Activated CD4-positive, alpha-beta T cell treated with anti-CD3 and anti-CD28 coated beads, Interleukin-2, amount 10 ng/mL, durations not matched to agents 7 days and 5 days (primary cell): Measurements from ENCODE around the gene EVI2A. TPM values are rescaled to one million over a fixed set of nuclear protein-coding genes. Genes with fewer than 3 reads are reported as not detected.
"Not testable (repeated sequence)": the region's sequence is repeated elsewhere in the genome, so short reads cannot be mapped to it uniquely, and the experiment has no call there.

Experiments used
- CTCF ChIA-PET: fragments of 350-600 bp; sonication (Branson Sonifier 250); formaldehyde crosslinking; loops from one replicate; lab custom pipeline; 2021; ENCODE audit warnings: antibody characterized with exemption; lab: Charles Lee
- POLR2A ChIA-PET: fragments of 350-600 bp; sonication (Branson Sonifier 250); formaldehyde crosslinking; loops from one replicate; lab custom pipeline; 2021; ENCODE audit warnings: antibody characterized with exemption; lab: Charles Lee
- DNase-seq: peaks from one replicate; pipeline ENCODE4 v3.0.0-alpha.2; 2020
- H3K27ac Mint-ChIP-seq: one replicate; pipeline ENCODE4 v1.8.0; 2021; ENCODE audit warnings: mild to moderate bottlenecking, moderate library complexity, mixed read lengths
- H3K27me3 Mint-ChIP-seq: one replicate; pipeline ENCODE4 v1.8.0; 2021; ENCODE audit warnings: mixed read lengths
- H3K36me3 Mint-ChIP-seq: one replicate; pipeline ENCODE4 v1.8.0; 2021; ENCODE audit warnings: low read depth, mixed read lengths
- H3K4me1 Mint-ChIP-seq: one replicate; pipeline ENCODE4 v1.8.0; 2021; ENCODE audit warnings: mixed read lengths
- H3K4me3 Mint-ChIP-seq: one replicate; pipeline ENCODE4 v1.8.0; 2021; ENCODE audit warnings: mild to moderate bottlenecking, moderate library complexity, mixed read lengths
- H3K9me3 Mint-ChIP-seq: one replicate; pipeline ENCODE4 v1.8.0; 2021; ENCODE audit warnings: mixed read lengths
- total RNA-seq, 2 experiments: library from RNA; stranded (reverse); gene quantifications; one replicate each; pipeline ENCODE4 v1.2.3, GENCODE V29; 2021

The EVI2A gene
- total RNA-seq, 2 experiments from 2014 or later: 58.9 to 73.4 TPM

GRCh38 chr17:31291820-31292219 is 29.6 kb downstream of the EVI2A start:
- no peak for DNase-seq
- Mint-ChIP-seq H3K4me3 (no peak overlapping the region), H3K9me3 (no peaks in the 10 kb centered on the region), H3K27me3 (no peaks in the 10 kb centered on the region), H3K4me1 (peaks cover 4% of the 10 kb centered on the region), H3K27ac (no peak overlapping the region), H3K36me3 (peaks cover 5% of the 10 kb centered on the region)
- ChIA-PET POLR2A (no interaction called here), CTCF (no interaction called here)

- no peak overlapping the region for H3K4me3 Mint-ChIP-seq
- no peaks in the 10 kb centered on the region for H3K9me3 Mint-ChIP-seq
- H3K36me3 Mint-ChIP-seq: peaks cover 3% of the 10 kb centered on the region
- ChIA-PET CTCF (interaction anchor here (0.9 kb wide), 1 partner anchor 12 kb away, joined by 3 read pairs; no protein-coding TSS in a partner anchor), POLR2A (no interaction called here)
- DNase-seq: no peak
- H3K4me1 Mint-ChIP-seq: peaks cover 2% of the 10 kb centered on the region
- no peaks in the 10 kb centered on the region for H3K27me3 Mint-ChIP-seq
- H3K27ac Mint-ChIP-seq: no peak overlapping the region
These were observed 31.6 kb downstream of the EVI2A start for GRCh38 chr17:31289790-31290189.

- CTCF ChIA-PET, H3K4me3 Mint-ChIP-seq, H3K4me1 Mint-ChIP-seq, DNase-seq, H3K27me3 Mint-ChIP-seq, H3K36me3 Mint-ChIP-seq, H3K9me3 Mint-ChIP-seq, H3K27ac Mint-ChIP-seq, POLR2A ChIA-PET: not testable (repeated sequence)
These were observed 33.5 kb downstream of the EVI2A start for GRCh38 chr17:31287932-31288331.

- ChIA-PET CTCF (no interaction called here), POLR2A (no interaction called here)
- H3K4me1 Mint-ChIP-seq: peaks cover 2% of the 10 kb centered on the region
- H3K36me3 Mint-ChIP-seq: peaks cover 3% of the 10 kb centered on the region
- DNase-seq: no peak
- H3K9me3 Mint-ChIP-seq: no peaks in the 10 kb centered on the region
- no peak overlapping the region for H3K4me3 Mint-ChIP-seq
- H3K27ac Mint-ChIP-seq: no peak overlapping the region
- H3K27me3 Mint-ChIP-seq: no peaks in the 10 kb centered on the region
These were observed 34.8 kb downstream of the EVI2A start for GRCh38 chr17:31286587-31286986.

GRCh38 chr17:31283841-31284240 is 37.6 kb downstream of the EVI2A start:
- POLR2A ChIA-PET: no interaction called here
- Mint-ChIP-seq H3K9me3 (no peaks in the 10 kb centered on the region), H3K27me3 (no peaks in the 10 kb centered on the region)

GRCh38 chr17:31281061-31281460 is 40.4 kb downstream of the EVI2A start:
- no peak overlapping the region for H3K4me3 Mint-ChIP-seq
- CTCF ChIA-PET: no interaction called here

More at GRCh38 chr17:31283841-31284240, 37.6 kb downstream of the EVI2A start:
- Mint-ChIP-seq H3K36me3 (peaks cover 3% of the 10 kb centered on the region), H3K4me3 (no peak overlapping the region), H3K27ac (no peak overlapping the region), H3K4me1 (no peaks in the 10 kb centered on the region)
- CTCF ChIA-PET: no interaction called here
- DNase-seq: no peak

GRCh38 chr17:31279401-31279800 is 42.0 kb downstream of the EVI2A start:
- H3K4me1 Mint-ChIP-seq: no peaks in the 10 kb centered on the region
- H3K4me3 Mint-ChIP-seq: no peak overlapping the region
- no peak for DNase-seq
- ChIA-PET POLR2A (no interaction called here), CTCF (interaction anchor here (0.9 kb wide), 1 partner anchor 63 kb away, joined by 4 read pairs; no protein-coding TSS in a partner anchor)
- no peaks in the 10 kb centered on the region for H3K9me3 Mint-ChIP-seq
- H3K36me3 Mint-ChIP-seq: peaks cover 3% of the 10 kb centered on the region
- H3K27me3 Mint-ChIP-seq: no peaks in the 10 kb centered on the region
- H3K27ac Mint-ChIP-seq: no peak overlapping the region

More at GRCh38 chr17:31281061-31281460, 40.4 kb downstream of the EVI2A start:
- POLR2A ChIA-PET: no interaction called here
- Mint-ChIP-seq H3K27me3 (no peaks in the 10 kb centered on the region), H3K9me3 (no peaks in the 10 kb centered on the region), H3K36me3 (peaks cover 3% of the 10 kb centered on the region), H3K27ac (no peak overlapping the region), H3K4me1 (no peaks in the 10 kb centered on the region)
- DNase-seq: no peak

- no peaks in the 10 kb centered on the region for H3K4me1 Mint-ChIP-seq
These were observed 46.3 kb downstream of the EVI2A start for GRCh38 chr17:31275116-31275515.

GRCh38 chr17:31274252-31274651 is 47.2 kb downstream of the EVI2A start:
- H3K9me3 Mint-ChIP-seq: no peaks in the 10 kb centered on the region
- no peak for DNase-seq
- H3K4me1 Mint-ChIP-seq: no peaks in the 10 kb centered on the region
- H3K36me3 Mint-ChIP-seq: peaks cover 7% of the 10 kb centered on the region
- POLR2A ChIA-PET: no interaction called here
- H3K27me3 Mint-ChIP-seq: no peaks in the 10 kb centered on the region
- H3K4me3 Mint-ChIP-seq: no peak overlapping the region
- H3K27ac Mint-ChIP-seq: no peak overlapping the region
- CTCF ChIA-PET: no interaction called here

More at GRCh38 chr17:31275116-31275515, 46.3 kb downstream of the EVI2A start:
- Mint-ChIP-seq H3K27ac (no peak overlapping the region), H3K4me3 (no peak overlapping the region), H3K27me3 (no peaks in the 10 kb centered on the region), H3K9me3 (no peaks in the 10 kb centered on the region), H3K36me3 (peaks cover 7% of the 10 kb centered on the region)
- no peak for DNase-seq
- CTCF ChIA-PET: no interaction called here
- POLR2A ChIA-PET: no interaction called here

GRCh38 chr17:31273516-31273915 is 47.9 kb downstream of the EVI2A start:
- DNase-seq: no peak
- Mint-ChIP-seq H3K27me3 (no peaks in the 10 kb centered on the region), H3K27ac (no peak overlapping the region), H3K4me3 (no peak overlapping the region), H3K36me3 (peaks cover 7% of the 10 kb centered on the region), H3K4me1 (no peaks in the 10 kb centered on the region), H3K9me3 (no peaks in the 10 kb centered on the region)
- CTCF ChIA-PET: no interaction called here
- POLR2A ChIA-PET: no interaction called here

- H3K4me3 Mint-ChIP-seq: no peak overlapping the region
- H3K36me3 Mint-ChIP-seq: peaks cover 7% of the 10 kb centered on the region
- no peak overlapping the region for H3K27ac Mint-ChIP-seq
- DNase-seq: no peak
- ChIA-PET CTCF (no interaction called here), POLR2A (no interaction called here)
- H3K4me1 Mint-ChIP-seq: no peaks in the 10 kb centered on the region
- no peaks in the 10 kb centered on the region for H3K27me3 Mint-ChIP-seq
- no peaks in the 10 kb centered on the region for H3K9me3 Mint-ChIP-seq
These were observed 48.6 kb downstream of the EVI2A start for GRCh38 chr17:31272803-31273202.

- H3K4me1 Mint-ChIP-seq: no peaks in the 10 kb centered on the region
- H3K27me3 Mint-ChIP-seq: no peaks in the 10 kb centered on the region
- no peak overlapping the region for H3K27ac Mint-ChIP-seq
- no peak for DNase-seq
- H3K4me3 Mint-ChIP-seq: no peak overlapping the region
- no peaks in the 10 kb centered on the region for H3K9me3 Mint-ChIP-seq
- ChIA-PET POLR2A (no interaction called here), CTCF (no interaction called here)
- peaks cover 9% of the 10 kb centered on the region for H3K36me3 Mint-ChIP-seq
These were observed 49.2 kb downstream of the EVI2A start for GRCh38 chr17:31272236-31272635.

GRCh38 chr17:31269578-31269983 is 51.8 kb downstream of the EVI2A start:
- H3K9me3 Mint-ChIP-seq: no peaks in the 10 kb centered on the region
- DNase-seq: no peak
- no peaks in the 10 kb centered on the region for H3K4me1 Mint-ChIP-seq
- no peak overlapping the region for H3K27ac Mint-ChIP-seq
- no peaks in the 10 kb centered on the region for H3K27me3 Mint-ChIP-seq
- no peak overlapping the region for H3K4me3 Mint-ChIP-seq
- H3K36me3 Mint-ChIP-seq: peaks cover 11% of the 10 kb centered on the region
- ChIA-PET CTCF (no interaction called here), POLR2A (no interaction called here)

- CTCF ChIA-PET: interaction anchor here (0.8 kb wide), 1 partner anchor 11 kb away, joined by 3 read pairs; no protein-coding TSS in a partner anchor
- Mint-ChIP-seq H3K27me3 (no peaks in the 10 kb centered on the region), H3K27ac (no peak overlapping the region), H3K36me3 (peaks cover 11% of the 10 kb centered on the region), H3K4me3 (no peak overlapping the region), H3K4me1 (no peaks in the 10 kb centered on the region), H3K9me3 (no peaks in the 10 kb centered on the region)
- POLR2A ChIA-PET: no interaction called here
- no peak for DNase-seq
These were observed 52.3 kb downstream of the EVI2A start for GRCh38 chr17:31269036-31269577.
